Glutamatergic neuron (in vitro differentiated cells): ENCODE measurements around the gene IGFALS. TPM values are rescaled to one million over a fixed set of nuclear protein-coding genes. Genes with fewer than 3 reads are reported as not detected.

Source experiments
- DNase-seq: peaks from one replicate; pipeline ENCODE4 v3.0.0; 2022
- H3K27ac Mint-ChIP-seq: one replicate; pipeline ENCODE4 v1.8.0; 2020; ENCODE audit warnings: mild to moderate bottlenecking, mixed read lengths, inconsistent platforms; ENCODE audit not compliant: unreplicated experiment
- H3K27me3 Mint-ChIP-seq: one replicate; pipeline ENCODE4 v1.8.0; 2020; ENCODE audit warnings: mild to moderate bottlenecking, moderate library complexity, mixed read lengths, inconsistent platforms; ENCODE audit not compliant: unreplicated experiment
- H3K36me3 Mint-ChIP-seq: one replicate; pipeline ENCODE4 v1.8.0; 2020; ENCODE audit warnings: mild to moderate bottlenecking, mixed read lengths, inconsistent platforms; ENCODE audit not compliant: unreplicated experiment
- H3K4me1 Mint-ChIP-seq: one replicate; pipeline ENCODE4 v1.8.0; 2020; ENCODE audit warnings: mild to moderate bottlenecking, low read depth, mixed read lengths, inconsistent platforms; ENCODE audit not compliant: unreplicated experiment
- H3K4me3 Mint-ChIP-seq: one replicate; pipeline ENCODE4 v1.8.0; 2020; ENCODE audit warnings: mild to moderate bottlenecking, mixed read lengths, inconsistent platforms; ENCODE audit not compliant: unreplicated experiment
- H3K9me3 Mint-ChIP-seq: one replicate; pipeline ENCODE4 v1.8.0; 2020; ENCODE audit warnings: mild to moderate bottlenecking, moderate library complexity, mixed read lengths, inconsistent platforms; ENCODE audit not compliant: unreplicated experiment
- total RNA-seq: library from RNA; stranded (reverse); fragmentation: NEBNext Ultra II Directional; extraction: Animal tissue kit (Norgen Biotek cat#: 25700); gene quantifications from one replicate; pipeline ENCODE4 v1.2.1, GENCODE V29; 2021; ENCODE audit not compliant: unreplicated experiment
- TF ChIP-seq, protein P1 (sequence below): fragments of 200-600 bp; sonication (generic); IDR thresholded peaks from one replicate; pipeline ENCODE4 v1.5.0; 2021; ENCODE audit not compliant: partially characterized antibody, unreplicated experiment

The IGFALS gene
- total RNA-seq, 1 donor from 2014 or later: 0.39 TPM

DNA sequence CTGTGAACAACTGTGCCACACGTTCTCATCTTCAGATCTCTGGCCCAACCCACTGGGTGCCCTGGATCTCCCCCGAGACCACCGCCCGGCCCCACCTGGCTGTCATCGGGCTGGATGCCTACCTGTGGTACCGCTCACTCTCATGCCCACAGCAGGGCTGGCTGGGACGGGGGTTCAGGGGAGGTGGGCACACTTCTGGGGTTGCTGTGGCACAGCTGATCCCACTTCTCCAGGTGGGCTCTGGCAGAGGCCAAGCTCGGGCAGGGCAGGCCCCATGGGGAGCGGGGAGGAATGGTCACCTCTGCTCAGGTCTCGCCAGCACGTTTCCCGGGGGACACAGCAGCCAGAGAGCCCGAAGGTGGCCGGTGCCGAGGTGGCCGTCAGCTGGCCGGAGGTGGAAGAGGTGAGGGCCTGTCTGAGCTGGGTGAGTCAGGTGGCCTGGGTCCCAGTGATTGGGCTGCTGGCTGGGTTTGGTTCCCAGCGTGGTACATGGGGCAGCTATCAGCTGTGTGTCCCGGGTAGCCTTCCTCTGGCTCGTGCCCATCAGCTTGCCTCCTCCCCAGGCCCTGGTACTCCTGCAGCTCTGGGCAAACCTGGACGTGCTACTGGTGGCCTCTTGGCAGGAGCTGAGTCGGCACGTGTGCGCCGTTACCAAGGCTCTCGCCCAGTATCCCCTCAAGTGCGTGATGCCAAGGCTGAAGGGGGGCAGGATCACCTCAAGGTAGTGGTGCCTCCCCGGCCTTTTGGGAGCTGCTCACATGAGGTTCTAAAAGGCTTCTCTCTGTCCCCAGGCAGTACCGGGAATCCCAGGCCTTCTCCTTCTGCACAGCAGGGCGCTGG, 18.3 kb downstream of the IGFALS start:
- peaks cover 11% of the 10 kb centered on the region for H3K4me1 Mint-ChIP-seq
- TF ChIP-seq, protein P1, sequence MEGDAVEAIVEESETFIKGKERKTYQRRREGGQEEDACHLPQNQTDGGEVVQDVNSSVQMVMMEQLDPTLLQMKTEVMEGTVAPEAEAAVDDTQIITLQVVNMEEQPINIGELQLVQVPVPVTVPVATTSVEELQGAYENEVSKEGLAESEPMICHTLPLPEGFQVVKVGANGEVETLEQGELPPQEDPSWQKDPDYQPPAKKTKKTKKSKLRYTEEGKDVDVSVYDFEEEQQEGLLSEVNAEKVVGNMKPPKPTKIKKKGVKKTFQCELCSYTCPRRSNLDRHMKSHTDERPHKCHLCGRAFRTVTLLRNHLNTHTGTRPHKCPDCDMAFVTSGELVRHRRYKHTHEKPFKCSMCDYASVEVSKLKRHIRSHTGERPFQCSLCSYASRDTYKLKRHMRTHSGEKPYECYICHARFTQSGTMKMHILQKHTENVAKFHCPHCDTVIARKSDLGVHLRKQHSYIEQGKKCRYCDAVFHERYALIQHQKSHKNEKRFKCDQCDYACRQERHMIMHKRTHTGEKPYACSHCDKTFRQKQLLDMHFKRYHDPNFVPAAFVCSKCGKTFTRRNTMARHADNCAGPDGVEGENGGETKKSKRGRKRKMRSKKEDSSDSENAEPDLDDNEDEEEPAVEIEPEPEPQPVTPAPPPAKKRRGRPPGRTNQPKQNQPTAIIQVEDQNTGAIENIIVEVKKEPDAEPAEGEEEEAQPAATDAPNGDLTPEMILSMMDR: no peak
- H3K36me3 Mint-ChIP-seq: no peaks in the 10 kb centered on the region
- H3K4me3 Mint-ChIP-seq: peak overlapping the region; percentile 52
- peak overlapping the region; percentile 72 for H3K27ac Mint-ChIP-seq
- H3K9me3 Mint-ChIP-seq: peaks cover 17% of the 10 kb centered on the region
- peaks cover 18% of the 10 kb centered on the region for H3K27me3 Mint-ChIP-seq
- peak; percentile 23 for DNase-seq

DNA sequence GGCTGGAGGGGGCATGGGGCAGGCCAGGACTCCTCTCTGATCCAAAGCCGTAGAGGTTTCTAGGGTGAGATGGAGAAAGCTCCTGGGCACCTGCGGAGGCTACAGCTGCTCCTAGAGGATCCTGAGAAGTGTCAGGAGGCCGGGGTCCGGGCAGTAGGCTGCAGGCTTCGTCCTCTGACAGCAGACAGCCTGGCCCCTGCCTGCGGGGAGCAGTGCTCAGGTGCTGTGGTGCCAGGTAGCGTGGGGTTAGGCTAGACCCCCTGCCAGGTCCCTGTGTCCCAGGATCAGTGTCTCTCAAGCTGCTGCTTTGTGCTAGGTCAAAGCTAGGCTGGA, 19.1 kb downstream of the IGFALS start:
- DNase-seq: no peak
- H3K27me3 Mint-ChIP-seq: peaks cover 21% of the 10 kb centered on the region
- H3K4me1 Mint-ChIP-seq: peaks cover 13% of the 10 kb centered on the region
- peaks cover 19% of the 10 kb centered on the region for H3K9me3 Mint-ChIP-seq
- no peaks in the 10 kb centered on the region for H3K36me3 Mint-ChIP-seq
- H3K27ac Mint-ChIP-seq: no peak overlapping the region
- TF ChIP-seq, protein P1: no peak
- peak overlapping the region; percentile 52 for H3K4me3 Mint-ChIP-seq

DNA sequence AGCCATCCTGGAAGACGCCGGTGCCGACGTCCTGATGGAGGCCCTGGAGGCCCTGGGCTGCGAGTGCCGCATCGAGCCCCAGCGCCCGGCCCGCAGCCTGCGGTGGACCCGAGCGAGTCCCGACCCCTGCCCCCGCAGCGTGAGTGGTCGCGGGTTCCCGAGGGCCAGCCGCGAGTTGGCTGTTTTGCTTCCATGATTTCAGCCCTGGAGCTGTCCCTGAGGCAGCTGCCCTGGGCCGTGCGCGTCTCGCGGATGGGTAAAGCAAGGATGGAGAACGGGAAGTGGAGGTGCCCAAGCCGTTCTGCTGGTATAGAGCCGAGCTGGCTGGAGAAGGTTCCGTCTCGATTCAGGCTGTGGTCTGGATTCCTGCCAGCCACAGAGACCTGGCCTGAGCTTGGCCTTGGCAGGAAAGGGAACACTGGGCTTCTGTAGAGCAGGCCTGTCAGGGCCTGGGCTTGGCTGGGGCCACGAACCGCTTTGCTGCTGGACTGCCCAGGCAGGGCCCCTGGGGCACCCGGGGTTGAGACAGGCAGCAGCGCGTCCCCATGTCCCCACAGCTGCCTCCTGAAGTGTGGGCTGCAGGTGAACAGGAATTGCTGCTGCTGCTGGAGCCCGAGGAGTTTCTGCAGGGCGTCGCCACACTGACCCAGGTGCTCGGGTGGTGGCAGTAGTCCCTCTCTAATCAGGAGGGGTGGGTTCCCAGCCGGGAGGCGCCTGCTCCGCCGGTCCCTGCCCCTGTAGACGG, 19.6 kb downstream of the IGFALS start:
- no peak for DNase-seq
- Mint-ChIP-seq H3K4me3 (peak overlapping the region; percentile 87), H3K36me3 (no peaks in the 10 kb centered on the region), H3K9me3 (peaks cover 19% of the 10 kb centered on the region), H3K27me3 (peaks cover 18% of the 10 kb centered on the region), H3K27ac (peak overlapping the region; percentile 66), H3K4me1 (peaks cover 13% of the 10 kb centered on the region)
- TF ChIP-seq, protein P1: peak; percentile 63

DNA sequence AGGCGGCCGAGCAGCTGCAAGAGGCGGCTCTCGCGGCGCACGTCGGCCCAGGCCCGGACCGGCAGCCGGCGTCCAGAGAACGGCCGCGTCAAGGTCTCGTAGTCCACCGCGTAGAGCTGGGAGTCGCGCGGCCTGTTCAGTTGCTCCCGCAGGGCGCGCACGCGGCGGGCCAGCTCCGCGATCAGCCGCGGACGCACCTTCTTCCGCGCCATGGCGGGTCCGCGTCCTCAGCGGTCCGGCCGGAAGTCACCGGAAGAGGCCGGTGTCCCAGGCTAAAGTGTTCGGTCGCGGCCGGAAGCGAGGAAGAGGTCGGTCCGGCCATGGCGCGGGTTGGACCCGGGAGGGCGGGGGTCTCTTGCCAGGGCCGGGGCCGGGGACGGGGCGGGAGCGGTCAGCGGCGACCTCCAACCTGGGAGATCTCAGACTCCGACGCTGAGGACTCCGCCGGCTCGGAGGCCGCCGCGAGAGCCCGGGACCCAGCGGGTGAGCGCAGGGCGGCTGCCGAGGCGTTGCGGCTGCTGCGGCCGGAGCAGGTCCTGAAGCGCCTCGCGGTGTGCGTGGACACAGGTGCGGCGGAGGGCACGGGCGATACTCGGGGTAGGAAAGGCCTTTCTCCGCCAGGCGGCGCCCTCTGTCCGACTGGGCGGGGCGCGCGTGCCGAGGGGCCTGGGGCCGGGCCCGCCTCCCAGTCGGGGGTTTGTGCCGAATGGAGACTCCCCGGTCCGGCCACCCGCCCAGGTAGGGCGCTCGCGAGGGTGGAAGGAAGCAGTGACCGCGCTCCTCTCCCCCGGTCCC, 20.4 kb downstream of the IGFALS start, which contains the start of gene MRPS34:
Gene MRPS34 (minus strand): TSS at position 227 of the 795 bp plus-strand sequence. CDS start 15 bp downstream, at position 212.
- Mint-ChIP-seq H3K27me3 (peaks cover 15% of the 10 kb centered on the region), H3K9me3 (peaks cover 20% of the 10 kb centered on the region), H3K4me1 (peaks cover 11% of the 10 kb centered on the region), H3K36me3 (no peaks in the 10 kb centered on the region), H3K27ac (peak within 1 kb of the TSS; percentile 96), H3K4me3 (peak within 1 kb of the TSS; percentile 99)
- TF ChIP-seq, protein P1: peak; percentile 97
- peak; percentile 91 for DNase-seq
